H1 (cell line): Measurements from ENCODE around the gene SIN3B.

Experiments used
- CHD2 ChIP-seq: IDR thresholded peaks from 2 replicates; pipeline ENCODE4 v1.6.1; 2012; ENCODE audit warnings: low read length, improper control_type of control experiment
- NANOG ChIP-seq: IDR thresholded peaks from 2 replicates; pipeline ENCODE4 v1.6.1; 2011; ENCODE audit warnings: low read length, low read depth, mild to moderate bottlenecking, inconsistent platforms; ENCODE audit not compliant: insufficient read depth, poor library complexity, severe bottlenecking
- POLR2A ChIP-seq, 2 experiments: IDR thresholded peaks; 1 replicate in 1 of 2; 2 replicates in 1 of 2; pipeline ENCODE4 v1.6.1; 2011; ENCODE audit warnings: low read depth in 2 of 2, low read length in 2 of 2, mild to moderate bottlenecking in 2 of 2; ENCODE audit errors: control extremely low read depth in 1 of 2
- TCF12 ChIP-seq: IDR thresholded peaks from 2 replicates; pipeline ENCODE4 v1.6.1; 2011; ENCODE audit warnings: low read depth, mild to moderate bottlenecking, low read length
- USF2 ChIP-seq: IDR thresholded peaks from 2 replicates; pipeline ENCODE4 v1.6.1; 2011; ENCODE audit warnings: low read length, improper control_type of control experiment
- YY1 ChIP-seq: IDR thresholded peaks from 2 replicates; pipeline ENCODE4 v1.6.1; 2011; ENCODE audit warnings: low read depth, mild to moderate bottlenecking, low read length
- ZNF274 ChIP-seq: IDR thresholded peaks from 2 replicates; pipeline ENCODE4 v1.7.0; 2012; ENCODE audit warnings: low read length, borderline replicate concordance; ENCODE audit errors: extremely low read depth

GRCh38 chr19:16927883-16928282 is 98.7 kb downstream of the SIN3B start:
- TF ChIP-seq CHD2 (no peak), YY1 (no peak), USF2 (no peak), NANOG (no peak), TCF12 (no peak), POLR2A (IDR thresholded peaks at IDR 0.05; ENCODE audit: control extremely low read depth in 1 of 2, low read depth in 2 of 2, low read length in 2 of 2) (no peak), ZNF274 (no peak)
